ENCODE results near the gene EPN1. TPM values are rescaled to one million over a fixed set of nuclear protein-coding genes. Genes with fewer than 3 reads are reported as not detected.

The EPN1 gene
- total RNA-seq, 3 donors from 2014 or later = 22.2 to 47.2 (median 27.5) TPM

DNA sequence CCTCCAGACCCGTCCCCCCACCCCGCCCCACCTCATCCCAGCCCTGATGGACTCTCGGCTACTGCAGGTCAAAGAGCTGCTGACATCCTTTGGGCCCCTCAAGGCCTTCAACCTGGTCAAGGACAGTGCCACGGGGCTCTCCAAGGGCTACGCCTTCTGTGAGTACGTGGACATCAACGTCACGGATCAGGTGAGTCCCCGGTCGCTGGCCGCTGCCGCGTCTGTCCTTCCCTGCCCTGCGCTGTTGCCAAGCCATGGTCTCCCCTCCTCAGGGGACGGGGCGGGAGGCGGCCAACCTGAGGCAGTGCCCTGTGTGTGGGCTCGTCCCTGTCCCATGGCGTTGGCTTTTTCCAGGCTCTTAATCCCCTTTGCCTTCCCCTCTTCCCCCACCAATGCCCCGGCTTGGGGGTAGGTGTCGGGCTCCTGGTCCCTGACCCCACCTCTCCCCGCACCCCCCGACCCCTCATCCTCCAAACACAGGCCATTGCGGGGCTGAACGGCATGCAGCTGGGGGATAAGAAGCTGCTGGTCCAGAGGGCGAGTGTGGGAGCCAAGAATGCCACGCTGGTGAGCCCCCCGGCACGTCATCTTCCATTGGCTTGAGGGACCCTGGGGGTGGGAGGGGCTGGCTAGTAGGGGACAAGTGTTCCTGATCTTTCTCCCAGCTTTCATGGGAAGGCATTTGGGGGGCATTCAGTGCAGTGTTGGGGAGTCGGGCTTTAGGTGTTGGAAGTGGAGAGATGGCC lies 6.2 kb upstream of the EPN1 start:
- no peaks in the 10 kb centered on the region for H3K27me3 ChIP-seq
- no peak overlapping the region for H3K27ac ChIP-seq
- no peaks in the 10 kb centered on the region for H3K4me1 ChIP-seq
- intact Hi-C loops (cut with DNase I; ENCODE audit: low total_unique reads) = no loop called here
- no peak for TF ChIP-seq POLR2A (IDR thresholded peaks at IDR 0.05)
- TF ChIP-seq, protein P1, sequence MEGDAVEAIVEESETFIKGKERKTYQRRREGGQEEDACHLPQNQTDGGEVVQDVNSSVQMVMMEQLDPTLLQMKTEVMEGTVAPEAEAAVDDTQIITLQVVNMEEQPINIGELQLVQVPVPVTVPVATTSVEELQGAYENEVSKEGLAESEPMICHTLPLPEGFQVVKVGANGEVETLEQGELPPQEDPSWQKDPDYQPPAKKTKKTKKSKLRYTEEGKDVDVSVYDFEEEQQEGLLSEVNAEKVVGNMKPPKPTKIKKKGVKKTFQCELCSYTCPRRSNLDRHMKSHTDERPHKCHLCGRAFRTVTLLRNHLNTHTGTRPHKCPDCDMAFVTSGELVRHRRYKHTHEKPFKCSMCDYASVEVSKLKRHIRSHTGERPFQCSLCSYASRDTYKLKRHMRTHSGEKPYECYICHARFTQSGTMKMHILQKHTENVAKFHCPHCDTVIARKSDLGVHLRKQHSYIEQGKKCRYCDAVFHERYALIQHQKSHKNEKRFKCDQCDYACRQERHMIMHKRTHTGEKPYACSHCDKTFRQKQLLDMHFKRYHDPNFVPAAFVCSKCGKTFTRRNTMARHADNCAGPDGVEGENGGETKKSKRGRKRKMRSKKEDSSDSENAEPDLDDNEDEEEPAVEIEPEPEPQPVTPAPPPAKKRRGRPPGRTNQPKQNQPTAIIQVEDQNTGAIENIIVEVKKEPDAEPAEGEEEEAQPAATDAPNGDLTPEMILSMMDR (IDR thresholded peaks at IDR 0.05) = no peak
- TF ChIP-seq POLR2AphosphoS5 (IDR thresholded peaks at IDR 0.05) = no peak
- no peaks in the 10 kb centered on the region for H3K9me3 ChIP-seq
- H3K4me3 ChIP-seq = no peak overlapping the region
- peaks cover 32% of the 10 kb centered on the region for H3K36me3 ChIP-seq
- no peak for DNase-seq (ENCODE audit: low spot score in 2 of 2)

DNA sequence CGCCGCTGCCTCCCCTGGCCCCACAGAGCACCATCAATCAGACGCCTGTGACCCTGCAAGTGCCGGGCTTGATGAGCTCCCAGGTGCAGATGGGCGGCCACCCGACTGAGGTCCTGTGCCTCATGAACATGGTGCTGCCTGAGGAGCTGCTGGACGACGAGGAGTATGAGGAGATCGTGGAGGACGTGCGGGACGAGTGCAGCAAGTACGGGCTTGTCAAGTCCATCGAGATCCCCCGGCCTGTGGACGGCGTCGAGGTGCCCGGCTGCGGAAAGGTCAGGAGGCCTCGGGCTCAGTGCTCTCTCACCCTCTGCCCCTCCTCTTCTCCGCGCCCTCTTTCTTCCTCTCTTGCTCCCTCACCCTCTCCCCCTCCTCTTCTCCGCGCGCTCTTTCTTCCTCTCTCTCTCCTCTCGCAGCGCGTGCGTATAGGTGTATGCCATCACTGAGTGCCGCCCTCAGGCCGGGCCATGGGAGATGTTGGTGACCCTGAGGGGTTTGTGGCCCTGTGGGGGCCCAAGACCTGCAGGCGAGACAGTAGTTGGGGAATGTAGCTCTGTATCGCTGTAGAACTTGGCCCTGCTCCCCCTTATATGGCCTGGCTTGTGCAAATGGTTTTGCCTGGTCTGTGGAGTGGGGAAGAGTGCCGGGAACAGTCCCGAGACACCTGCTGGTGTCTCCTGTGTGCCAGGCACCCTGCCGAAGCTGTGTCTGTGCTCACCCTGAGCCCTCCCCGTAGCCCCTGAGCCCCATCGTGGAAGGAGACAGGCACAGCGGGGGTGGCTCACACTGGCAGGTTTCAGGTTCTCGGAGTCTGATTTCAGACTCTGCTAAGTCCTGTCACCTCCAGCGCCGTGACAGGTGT lies 5.4 kb upstream of the EPN1 start:
- H3K27me3 ChIP-seq = no peaks in the 10 kb centered on the region
- H3K27ac ChIP-seq = no peak overlapping the region
- no peaks in the 10 kb centered on the region for H3K9me3 ChIP-seq
- no peak for DNase-seq (ENCODE audit: low spot score in 2 of 2)
- peaks cover 0 to 6% of the 10 kb centered on the region in 2 donors for H3K4me1 ChIP-seq
- TF ChIP-seq POLR2AphosphoS5 (IDR thresholded peaks at IDR 0.05) = no peak
- TF ChIP-seq, protein P1 (IDR thresholded peaks at IDR 0.05) = no peak
- no peak for TF ChIP-seq POLR2A (IDR thresholded peaks at IDR 0.05)
- H3K4me3 ChIP-seq = no peak overlapping the region
- H3K36me3 ChIP-seq = peaks cover 25% of the 10 kb centered on the region
- intact Hi-C loops (cut with DNase I; ENCODE audit: low total_unique reads) = no loop called here

DNA sequence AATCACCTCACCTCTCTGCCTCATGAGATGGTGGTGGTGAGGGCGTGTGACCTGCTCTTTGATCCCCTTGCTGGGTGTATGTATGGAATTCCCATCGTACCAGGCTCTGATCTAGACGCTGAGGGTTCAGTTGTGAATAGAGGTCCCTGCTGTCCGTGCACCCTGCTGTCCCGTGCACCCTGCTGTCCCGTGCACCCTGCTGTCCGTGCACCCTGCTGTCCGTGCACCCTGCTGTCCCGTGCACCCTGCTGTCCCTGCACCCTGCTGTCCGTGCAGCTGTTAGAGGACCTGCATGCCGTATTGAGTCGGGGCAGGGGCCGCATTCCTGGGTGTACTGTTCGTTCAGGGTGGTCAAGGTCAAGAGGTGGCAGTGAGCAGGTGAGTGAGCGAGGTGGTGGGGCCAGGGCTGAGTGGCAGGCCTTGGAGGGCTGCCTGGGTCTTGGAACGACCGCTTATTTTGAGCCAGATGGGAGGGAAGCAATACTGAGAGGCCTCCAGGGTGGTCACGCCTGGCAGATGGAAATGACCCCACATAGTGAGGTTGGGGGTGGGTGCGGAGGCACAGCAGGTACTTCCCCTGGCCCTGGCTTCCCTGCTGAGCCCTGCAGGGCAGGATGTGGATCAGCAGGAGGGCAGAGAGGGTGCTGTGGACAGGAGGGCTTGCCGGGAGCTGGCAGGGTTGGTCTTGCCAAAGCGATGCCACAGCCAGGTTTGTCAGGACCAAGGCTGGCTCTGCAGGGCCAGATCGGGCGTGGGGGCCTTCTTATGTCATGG lies 4.6 kb upstream of the EPN1 start:
- intact Hi-C loops (cut with DNase I; ENCODE audit: low total_unique reads) = no loop called here
- H3K4me1 ChIP-seq = peaks cover 0 to 6% of the 10 kb centered on the region in 2 donors
- no peak for DNase-seq (ENCODE audit: low spot score in 2 of 2)
- TF ChIP-seq, protein P1 (IDR thresholded peaks at IDR 0.05) = no peak
- TF ChIP-seq POLR2AphosphoS5 (IDR thresholded peaks at IDR 0.05) = no peak
- TF ChIP-seq POLR2A (IDR thresholded peaks at IDR 0.05) = no peak
- no peak overlapping the region for H3K27ac ChIP-seq
- H3K27me3 ChIP-seq = no peaks in the 10 kb centered on the region
- H3K36me3 ChIP-seq = peaks cover 25% of the 10 kb centered on the region
- H3K4me3 ChIP-seq = no peak overlapping the region
- H3K9me3 ChIP-seq = no peaks in the 10 kb centered on the region

DNA sequence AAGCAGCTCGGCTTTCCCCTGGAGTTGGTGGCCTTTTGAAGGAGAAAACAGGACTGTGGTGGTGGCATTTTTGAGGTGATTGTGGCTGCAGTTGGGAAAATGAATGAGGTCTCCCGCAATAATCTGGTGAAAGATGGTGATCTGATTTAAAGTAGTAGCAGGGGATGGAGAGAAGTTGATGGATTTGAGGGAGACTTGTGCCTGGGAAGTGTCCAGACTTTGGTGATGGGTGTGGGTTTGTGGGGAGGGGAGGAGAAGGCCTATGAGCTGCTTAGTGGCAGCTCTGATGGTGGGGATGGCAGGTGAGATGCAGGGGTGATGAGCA lies 4.0 kb upstream of the EPN1 start:
- Histone ChIP-seq H3K36me3 (peaks cover 22% of the 10 kb centered on the region), H3K4me1 (peaks cover 0 to 8% of the 10 kb centered on the region in 2 donors), H3K9me3 (no peaks in the 10 kb centered on the region), H3K27ac (no peak overlapping the region), H3K27me3 (no peaks in the 10 kb centered on the region), H3K4me3 (no peak overlapping the region)
- TF ChIP-seq, protein P1 (IDR thresholded peaks at IDR 0.05) = no peak
- no peak for TF ChIP-seq POLR2A (IDR thresholded peaks at IDR 0.05)
- no peak for DNase-seq (ENCODE audit: low spot score in 2 of 2)
- intact Hi-C loops (cut with DNase I; ENCODE audit: low total_unique reads) = no loop called here
